HUES48 (cell line): Measurements from ENCODE around the gene PGBD5.

Experiments used
- H3K27ac ChIP-seq: one replicate; pipeline ENCODE4 v1.7.0; 2013; ENCODE audit warnings: low read depth, low read length, inconsistent platforms
- H3K27me3 ChIP-seq: 2 replicates; pipeline ENCODE4 v1.6.1; 2013; ENCODE audit warnings: mild to moderate bottlenecking, low read length; ENCODE audit not compliant: control insufficient read depth, insufficient read depth
- H3K36me3 ChIP-seq: 2 replicates; pipeline ENCODE4 v1.6.1; 2013; ENCODE audit warnings: low read length; ENCODE audit not compliant: control insufficient read depth, insufficient read depth
- H3K4me1 ChIP-seq: 2 replicates; pipeline ENCODE4 v1.6.1; 2013; ENCODE audit warnings: mild to moderate bottlenecking, low read length; ENCODE audit not compliant: control insufficient read depth, insufficient read depth
- H3K4me3 ChIP-seq: 2 replicates; pipeline ENCODE4 v1.5.1; 2013; ENCODE audit warnings: mild to moderate bottlenecking, low read depth, low read length
- H3K9ac ChIP-seq: 2 replicates; pipeline ENCODE4 v1.6.1; 2013; ENCODE audit warnings: mild to moderate bottlenecking, low read depth, low read length, moderate library complexity
- H3K9me3 ChIP-seq: 2 replicates; pipeline ENCODE4 v1.6.1; 2013; ENCODE audit warnings: low read length; ENCODE audit not compliant: control insufficient read depth, insufficient read depth

PGBD5 gene

GRCh38 chr1:230348386-230349019 is 77.6 kb downstream of the PGBD5 start:
- no peak overlapping the region for H3K27ac ChIP-seq
- H3K4me1 ChIP-seq: no peaks in the 10 kb centered on the region
- peaks cover 16% of the 10 kb centered on the region for H3K36me3 ChIP-seq
- H3K27me3 ChIP-seq: no peaks in the 10 kb centered on the region
- H3K4me3 ChIP-seq: no peak overlapping the region
- H3K9ac ChIP-seq: no peak overlapping the region
- no peaks in the 10 kb centered on the region for H3K9me3 ChIP-seq

GRCh38 chr1:230347896-230348295 is 78.2 kb downstream of the PGBD5 start:
- Histone ChIP-seq H3K27me3 (no peaks in the 10 kb centered on the region), H3K36me3 (peaks cover 21% of the 10 kb centered on the region), H3K4me3 (no peak overlapping the region), H3K9ac (no peak overlapping the region), H3K27ac (no peak overlapping the region), H3K9me3 (no peaks in the 10 kb centered on the region), H3K4me1 (no peaks in the 10 kb centered on the region)

GRCh38 chr1:230345139-230345885 is 80.8 kb downstream of the PGBD5 start:
- Histone ChIP-seq H3K9me3 (no peaks in the 10 kb centered on the region), H3K27me3 (no peaks in the 10 kb centered on the region), H3K36me3 (peaks cover 14% of the 10 kb centered on the region), H3K27ac (no peak overlapping the region), H3K9ac (no peak overlapping the region), H3K4me1 (no peaks in the 10 kb centered on the region), H3K4me3 (no peak overlapping the region)

- Histone ChIP-seq H3K27me3 (no peaks in the 10 kb centered on the region), H3K4me3 (no peak overlapping the region), H3K36me3 (peaks cover 6% of the 10 kb centered on the region; the same call in 1 of the 2 replicates), H3K9ac (no peak overlapping the region), H3K27ac (no peak overlapping the region), H3K9me3 (no peaks in the 10 kb centered on the region), H3K4me1 (no peaks in the 10 kb centered on the region)
Measured at GRCh38 chr1:230342699-230343098, 83.4 kb downstream of the PGBD5 start.

GRCh38 chr1:230342019-230342418 is 84.1 kb downstream of the PGBD5 start:
- H3K4me1 ChIP-seq: no peaks in the 10 kb centered on the region
- H3K27ac ChIP-seq: no peak overlapping the region
- H3K27me3 ChIP-seq: no peaks in the 10 kb centered on the region
- no peak overlapping the region for H3K4me3 ChIP-seq
- no peaks in the 10 kb centered on the region for H3K9me3 ChIP-seq
- H3K9ac ChIP-seq: no peak overlapping the region
- peaks cover 6% of the 10 kb centered on the region; the same call in 1 of the 2 replicates for H3K36me3 ChIP-seq

GRCh38 chr1:230341162-230341546 is 85.0 kb downstream of the PGBD5 start:
- H3K27ac ChIP-seq: no peak overlapping the region
- H3K9me3 ChIP-seq: no peaks in the 10 kb centered on the region
- no peak overlapping the region for H3K9ac ChIP-seq
- H3K4me3 ChIP-seq: no peak overlapping the region
- H3K4me1 ChIP-seq: no peaks in the 10 kb centered on the region
- H3K27me3 ChIP-seq: no peaks in the 10 kb centered on the region
- peaks cover 12% of the 10 kb centered on the region for H3K36me3 ChIP-seq

GRCh38 chr1:230340526-230341161 is 85.5 kb downstream of the PGBD5 start:
- Histone ChIP-seq H3K9ac (no peak overlapping the region), H3K9me3 (no peaks in the 10 kb centered on the region), H3K27ac (no peak overlapping the region), H3K4me3 (no peak overlapping the region), H3K4me1 (no peaks in the 10 kb centered on the region), H3K36me3 (peaks cover 12% of the 10 kb centered on the region), H3K27me3 (no peaks in the 10 kb centered on the region)

GRCh38 chr1:230339033-230339432 is 87.1 kb downstream of the PGBD5 start:
- no peak overlapping the region for H3K27ac ChIP-seq
- no peak overlapping the region for H3K4me3 ChIP-seq
- peaks cover 12% of the 10 kb centered on the region for H3K36me3 ChIP-seq
- no peaks in the 10 kb centered on the region for H3K27me3 ChIP-seq
- no peaks in the 10 kb centered on the region for H3K9me3 ChIP-seq
- H3K4me1 ChIP-seq: no peaks in the 10 kb centered on the region
- no peak overlapping the region for H3K9ac ChIP-seq

GRCh38 chr1:230337266-230337665 is 88.9 kb downstream of the PGBD5 start:
- H3K9ac ChIP-seq: no peak overlapping the region
- no peak overlapping the region for H3K4me3 ChIP-seq
- 0 out of 2 replicates have a peak, but pooled peaks cover 3% of the 10 kb centered on the region for H3K4me1 ChIP-seq
- H3K27me3 ChIP-seq: no peaks in the 10 kb centered on the region
- H3K36me3 ChIP-seq: peaks cover 6% of the 10 kb centered on the region
- no peak overlapping the region for H3K27ac ChIP-seq
- H3K9me3 ChIP-seq: no peaks in the 10 kb centered on the region

- Histone ChIP-seq H3K9ac (no peak overlapping the region), H3K27ac (no peak overlapping the region), H3K4me1 (peaks cover 7% of the 10 kb centered on the region; the same call in 1 of the 2 replicates), H3K36me3 (peaks cover 6% of the 10 kb centered on the region), H3K4me3 (no peak overlapping the region), H3K9me3 (no peaks in the 10 kb centered on the region), H3K27me3 (no peaks in the 10 kb centered on the region)
Measured at GRCh38 chr1:230335861-230336522, 90.1 kb downstream of the PGBD5 start.
